GM12891 (cell line): ENCODE measurements around the gene HMCN2.

Source experiments
- DNase-seq: peaks from one replicate; pipeline ENCODE4 v3.0.0; 2011; ENCODE audit warnings: low spot score; ENCODE audit not compliant: insufficient read length
- FAIRE-seq: peaks from 2 replicates; lab custom pipeline; 2011; peaks lifted over from hg19 to GRCh38; lab: Jason Lieb, UNC
- PAX5 ChIP-seq: IDR thresholded peaks from 2 replicates; pipeline ENCODE4 v1.6.1; 2011; ENCODE audit warnings: low read length, moderate library complexity, mild to moderate bottlenecking; ENCODE audit not compliant: insufficient read depth, severe bottlenecking
- POLR2A ChIP-seq: IDR thresholded peaks from 2 replicates; pipeline ENCODE4 v1.6.1; 2011; ENCODE audit warnings: low read depth, low read length, control low read depth
- POLR2AphosphoS5 ChIP-seq: IDR thresholded peaks from 2 replicates; pipeline ENCODE4 v1.6.1; 2011; ENCODE audit warnings: low read depth, low read length, control low read depth
- POU2F2 ChIP-seq: IDR thresholded peaks from 2 replicates; pipeline ENCODE4 v1.6.1; 2011; ENCODE audit warnings: low read depth, mild to moderate bottlenecking, control low read depth, low read length, moderate library complexity
- SPI1 ChIP-seq: IDR thresholded peaks from 2 replicates; pipeline ENCODE4 v1.6.1; 2011; ENCODE audit warnings: low read depth, low read length, control low read depth
- TAF1 ChIP-seq: IDR thresholded peaks from 2 replicates; pipeline ENCODE4 v1.6.1; 2011; ENCODE audit warnings: low read depth, low read length, control low read depth

Gene HMCN2

GRCh38 chr9:130345009-130345896 lies 79.7 kb downstream of the HMCN2 start:
- DNase-seq, result no peak
- TF ChIP-seq PAX5 (no peak), POLR2AphosphoS5 (no peak), SPI1 (no peak), POU2F2 (no peak), TAF1 (no peak), POLR2A (no peak)
- FAIRE-seq, result no peak

GRCh38 chr9:130345897-130346385 lies 80.4 kb downstream of the HMCN2 start:
- no peak for TF ChIP-seq POLR2A
- TF ChIP-seq POU2F2, result no peak
- no peak for DNase-seq
- no peak for FAIRE-seq

- DNase-seq (no peak), FAIRE-seq (no peak)
- no peak for TF ChIP-seq POU2F2
- no peak for TF ChIP-seq PAX5
- TF ChIP-seq SPI1, result no peak
Measured at GRCh38 chr9:130346431-130346830, 80.9 kb downstream of the HMCN2 start.

GRCh38 chr9:130347036-130347435 lies 81.5 kb downstream of the HMCN2 start:
- TF ChIP-seq POLR2AphosphoS5 (no peak), POU2F2 (no peak), SPI1 (no peak), POLR2A (no peak), TAF1 (no peak), PAX5 (no peak)
- no peak for DNase-seq
- no peak for FAIRE-seq

- no peak for TF ChIP-seq POLR2AphosphoS5
- no peak for TF ChIP-seq TAF1
- TF ChIP-seq SPI1, result no peak
- TF ChIP-seq POLR2A, result no peak
- TF ChIP-seq POU2F2, result no peak
- no peak for TF ChIP-seq PAX5
- DNase-seq (no peak), FAIRE-seq (no peak)
Measured at GRCh38 chr9:130347931-130348330, 82.4 kb downstream of the HMCN2 start.

GRCh38 chr9:130348341-130348740 lies 82.8 kb downstream of the HMCN2 start:
- TF ChIP-seq POLR2AphosphoS5, result no peak
- no peak for TF ChIP-seq POU2F2
- no peak for TF ChIP-seq SPI1
- no peak for TF ChIP-seq POLR2A
- no peak for TF ChIP-seq TAF1
- no peak for TF ChIP-seq PAX5
- DNase-seq (no peak), FAIRE-seq (no peak)

- FAIRE-seq (no peak), DNase-seq (no peak)
- no peak for TF ChIP-seq POU2F2
- no peak for TF ChIP-seq PAX5
- no peak for TF ChIP-seq POLR2AphosphoS5
- TF ChIP-seq SPI1, result no peak
- no peak for TF ChIP-seq TAF1
- TF ChIP-seq POLR2A, result no peak
Measured at GRCh38 chr9:130348881-130349280, 83.3 kb downstream of the HMCN2 start.

- FAIRE-seq, result no peak
- DNase-seq, result no peak
- no peak for TF ChIP-seq POLR2AphosphoS5
- no peak for TF ChIP-seq TAF1
- no peak for TF ChIP-seq POU2F2
- TF ChIP-seq POLR2A, result no peak
- no peak for TF ChIP-seq SPI1
- no peak for TF ChIP-seq PAX5
Measured at GRCh38 chr9:130349398-130349797, 83.8 kb downstream of the HMCN2 start.

- TF ChIP-seq TAF1, result no peak
- no peak for TF ChIP-seq PAX5
- no peak for TF ChIP-seq POLR2A
- no peak for TF ChIP-seq POLR2AphosphoS5
- no peak for TF ChIP-seq POU2F2
- TF ChIP-seq SPI1, result no peak
- DNase-seq, result no peak
- no peak for FAIRE-seq
Measured at GRCh38 chr9:130351343-130351742, 85.8 kb downstream of the HMCN2 start.

GRCh38 chr9:130352081-130352480 lies 86.5 kb downstream of the HMCN2 start:
- DNase-seq (no peak), FAIRE-seq (no peak)
- TF ChIP-seq SPI1, result no peak
- no peak for TF ChIP-seq PAX5
- TF ChIP-seq POLR2AphosphoS5, result no peak
- TF ChIP-seq TAF1, result no peak
- TF ChIP-seq POU2F2, result no peak
- no peak for TF ChIP-seq POLR2A
